CD14-positive monocyte (primary cell): ENCODE results near the gene TBC1D32. TPM values are rescaled to one million over a fixed set of nuclear protein-coding genes. Genes with fewer than 3 reads are reported as not detected.

ENCODE experiments used
- DNase-seq, 3 donors: peaks; one replicate each; pipeline ENCODE4 v3.0.0-alpha.2; 2011 to 2022
- H2AFZ ChIP-seq: 2 replicates; pipeline ENCODE4 v1.6.0; 2012; ENCODE audit warnings: mild to moderate bottlenecking, low read depth, low read length, inconsistent platforms; ENCODE audit not compliant: insufficient read depth, poor library complexity, severe bottlenecking
- H3K27ac ChIP-seq, 2 donors: 1 replicate in 1 of 2; 2 replicates in 1 of 2; pipeline ENCODE4 v1.5.1; 2012 to 2013; ENCODE audit warnings: low read length in 2 of 2, control low read depth in 1 of 2, inconsistent platforms in 1 of 2, low read depth in 1 of 2, mild to moderate bottlenecking in 1 of 2
- H3K27me3 ChIP-seq, 2 donors: one replicate each; pipeline versions ENCODE4 v1.6.0 to v1.6.1; 2011 to 2013; ENCODE audit warnings: low read length in 2 of 2; ENCODE audit not compliant: control insufficient read depth in 2 of 2, insufficient read depth in 2 of 2
- H3K36me3 ChIP-seq, 2 donors: replicated peaks in 1 of 2; 1 replicate in 1 of 2; 2 replicates in 1 of 2; pipeline versions ENCODE4 v1.5.1 to v1.6.1; 2012 to 2013; ENCODE audit warnings: low read length in 2 of 2, control low read depth in 1 of 2, inconsistent platforms in 1 of 2, mild to moderate bottlenecking in 1 of 2; ENCODE audit not compliant: insufficient read depth in 2 of 2, control insufficient read depth in 1 of 2
- H3K4me1 ChIP-seq, 2 donors: 1 replicate in 1 of 2; 2 replicates in 1 of 2; pipeline versions ENCODE4 v1.5.1 to v1.6.1; 2012 to 2013; ENCODE audit warnings: low read length in 2 of 2, control low read depth in 1 of 2, inconsistent platforms in 1 of 2, mild to moderate bottlenecking in 1 of 2, moderate library complexity in 1 of 2; ENCODE audit not compliant: insufficient read depth in 2 of 2, control insufficient read depth in 1 of 2
- H3K4me2 ChIP-seq: replicated peaks from 2 replicates; pipeline ENCODE3; 2012; ENCODE audit warnings: low read length, moderate library complexity, mild to moderate bottlenecking; ENCODE audit not compliant: poor library complexity, severe bottlenecking; ENCODE audit errors: extremely low read depth
- H3K4me3 ChIP-seq, 3 experiments: fragments of 200-600 bp in 1 of 3; sonication (generic) in 1 of 3; replicated peaks in 1 of 3; 1 replicate in 2 of 3; 2 replicates in 1 of 3; pipeline ENCODE4 v1.5.1; 2011 to 2013; ENCODE audit warnings: low read length in 3 of 3, mild to moderate bottlenecking in 3 of 3, control low read depth in 2 of 3, low read depth in 2 of 3, inconsistent platforms in 1 of 3, moderate library complexity in 1 of 3
- H3K79me2 ChIP-seq: 2 replicates; pipeline ENCODE4 v1.6.0; 2012; ENCODE audit warnings: mild to moderate bottlenecking, control low read depth, inconsistent platforms, low read length, moderate library complexity; ENCODE audit not compliant: insufficient read depth
- H3K9ac ChIP-seq: 2 replicates; pipeline ENCODE4 v1.6.0; 2017; ENCODE audit warnings: low read length, mild to moderate bottlenecking; ENCODE audit not compliant: insufficient read depth, poor library complexity, severe bottlenecking
- H3K9me3 ChIP-seq, 2 donors: replicated peaks in 1 of 2; 1 replicate in 1 of 2; 2 replicates in 1 of 2; pipeline versions ENCODE4 v1.5.1 to v1.6.1; 2012 to 2013; ENCODE audit warnings: low read length in 2 of 2, control low read depth in 1 of 2; ENCODE audit not compliant: control insufficient read depth in 1 of 2, insufficient read depth in 1 of 2
- H4K20me1 ChIP-seq: 2 replicates; pipeline ENCODE4 v1.6.0; 2012; ENCODE audit warnings: mild to moderate bottlenecking, low read length, control low read depth, moderate library complexity; ENCODE audit not compliant: insufficient read depth
- H3K27ac Mint-ChIP-seq, 7 donors: one replicate each; pipeline ENCODE4 v1.8.0; 2020; ENCODE audit warnings: mild to moderate bottlenecking in 7 of 7, mixed read lengths in 7 of 7, moderate library complexity in 6 of 7, inconsistent platforms in 2 of 7
- H3K27me3 Mint-ChIP-seq, 3 donors: one replicate each; pipeline ENCODE4 v1.8.0; 2021 to 2022; ENCODE audit warnings: low read depth in 3 of 3, mild to moderate bottlenecking in 3 of 3, mixed read lengths in 3 of 3, moderate library complexity in 3 of 3, inconsistent platforms in 1 of 3
- H3K36me3 Mint-ChIP-seq, 2 donors: one replicate each; pipeline ENCODE4 v1.8.0; 2020; ENCODE audit warnings: mixed read lengths in 2 of 2, inconsistent platforms in 1 of 2, mild to moderate bottlenecking in 1 of 2
- H3K4me1 Mint-ChIP-seq: one replicate; pipeline ENCODE4 v1.8.0; 2020; ENCODE audit warnings: mild to moderate bottlenecking, mixed read lengths
- H3K4me3 Mint-ChIP-seq, 2 donors: one replicate each; pipeline ENCODE4 v1.8.0; 2020; ENCODE audit warnings: mild to moderate bottlenecking in 2 of 2, mixed read lengths in 2 of 2, moderate library complexity in 1 of 2
- H3K9me3 Mint-ChIP-seq, 7 donors: one replicate each; pipeline ENCODE4 v1.8.0; 2020 to 2022; ENCODE audit warnings: mixed read lengths in 7 of 7, mild to moderate bottlenecking in 6 of 7, moderate library complexity in 6 of 7, inconsistent platforms in 2 of 7
- WGBS: methylation state at CpG from one replicate; pipeline ENCODE4 v1.1.5; 2013; ENCODE audit warnings: missing lambda C conversion rate; ENCODE audit not compliant: insufficient coverage; 5-methylcytosine and 5-hydroxymethylcytosine counted together
- intact Hi-C, 2 donors: fragments of 100-400 bp; cut with micrococcal nuclease; formaldehyde crosslinking; loops; one replicate each; pipeline versions ENCODE4 v1.15.0 to v1.15.1; 2023
- polyA plus RNA-seq, 3 donors: library from polyadenylated mRNA; depleted of rRNA in 1 of 3; unstranded in 2 of 3; stranded (reverse) in 1 of 3; fragments of 300-500 nt in 2 of 3; fragments of >200 nt in 1 of 3; fragmentation: Illumina TruSeq in 2 of 3; gene quantifications; 1 replicate in 2 of 3; 2 replicates in 1 of 3; pipeline ENCODE4 v1.2.3, GENCODE V29; 2012 to 2021
- TF ChIP-seq, protein P1 (sequence below): fragments of 200-600 bp; IDR thresholded peaks from one replicate; pipeline ENCODE4 v1.8.0; 2022; ENCODE audit warnings: antibody characterized with exemption, mild to moderate bottlenecking

The TBC1D32 gene
- polyA plus RNA-seq, 3 donors = 0.23 to 0.64 TPM; not detected in 1

DNA sequence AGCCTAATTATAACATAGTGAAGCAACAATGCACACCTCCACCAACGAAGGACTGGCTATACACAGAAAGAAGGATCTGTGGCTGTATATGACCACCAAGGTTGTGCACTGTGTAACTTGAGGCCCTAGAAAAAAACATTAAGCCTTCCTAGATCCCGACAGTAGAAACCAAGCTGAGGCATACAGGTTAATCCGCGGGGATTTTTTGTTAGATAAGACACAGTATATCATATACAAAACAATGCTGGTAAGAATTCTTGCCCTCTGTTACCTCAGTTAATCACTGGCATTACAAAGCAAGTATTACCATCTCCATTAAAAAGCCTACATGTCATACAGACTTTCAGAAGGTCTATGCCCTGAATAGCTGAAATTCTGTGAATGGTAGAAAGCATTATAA is 228.8 kb downstream of the TBC1D32 start:
- no peaks in the 10 kb centered on the region for H3K4me1 Mint-ChIP-seq
- DNase-seq = no peak
- no peak overlapping the region for H3K4me3 ChIP-seq
- H3K36me3 Mint-ChIP-seq = no peaks in the 10 kb centered on the region
- no peak overlapping the region for H3K4me2 ChIP-seq
- no peaks in the 10 kb centered on the region for H3K27me3 Mint-ChIP-seq
- H3K27ac ChIP-seq = no peak overlapping the region
- H3K9me3 Mint-ChIP-seq = peaks cover 0 to 10% (median 2%) of the 10 kb centered on the region in 7 donors
- H3K79me2 ChIP-seq = no peaks in the 10 kb centered on the region
- no peaks in the 10 kb centered on the region for H3K9me3 ChIP-seq
- no peaks in the 10 kb centered on the region for H3K36me3 ChIP-seq
- H3K27ac Mint-ChIP-seq = no peak overlapping the region
- H3K9ac ChIP-seq = no peak overlapping the region
- TF ChIP-seq, protein P1, sequence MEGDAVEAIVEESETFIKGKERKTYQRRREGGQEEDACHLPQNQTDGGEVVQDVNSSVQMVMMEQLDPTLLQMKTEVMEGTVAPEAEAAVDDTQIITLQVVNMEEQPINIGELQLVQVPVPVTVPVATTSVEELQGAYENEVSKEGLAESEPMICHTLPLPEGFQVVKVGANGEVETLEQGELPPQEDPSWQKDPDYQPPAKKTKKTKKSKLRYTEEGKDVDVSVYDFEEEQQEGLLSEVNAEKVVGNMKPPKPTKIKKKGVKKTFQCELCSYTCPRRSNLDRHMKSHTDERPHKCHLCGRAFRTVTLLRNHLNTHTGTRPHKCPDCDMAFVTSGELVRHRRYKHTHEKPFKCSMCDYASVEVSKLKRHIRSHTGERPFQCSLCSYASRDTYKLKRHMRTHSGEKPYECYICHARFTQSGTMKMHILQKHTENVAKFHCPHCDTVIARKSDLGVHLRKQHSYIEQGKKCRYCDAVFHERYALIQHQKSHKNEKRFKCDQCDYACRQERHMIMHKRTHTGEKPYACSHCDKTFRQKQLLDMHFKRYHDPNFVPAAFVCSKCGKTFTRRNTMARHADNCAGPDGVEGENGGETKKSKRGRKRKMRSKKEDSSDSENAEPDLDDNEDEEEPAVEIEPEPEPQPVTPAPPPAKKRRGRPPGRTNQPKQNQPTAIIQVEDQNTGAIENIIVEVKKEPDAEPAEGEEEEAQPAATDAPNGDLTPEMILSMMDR = no peak
- no peak overlapping the region for H3K4me3 Mint-ChIP-seq
- no peaks in the 10 kb centered on the region for H3K4me1 ChIP-seq
- intact Hi-C loops = no loop called here
- no peak overlapping the region for H2AFZ ChIP-seq
- no CpG with 5 or more reads among the region's 4 CpGs for WGBS
- no peaks in the 10 kb centered on the region for H4K20me1 ChIP-seq
- no peaks in the 10 kb centered on the region for H3K27me3 ChIP-seq

DNA sequence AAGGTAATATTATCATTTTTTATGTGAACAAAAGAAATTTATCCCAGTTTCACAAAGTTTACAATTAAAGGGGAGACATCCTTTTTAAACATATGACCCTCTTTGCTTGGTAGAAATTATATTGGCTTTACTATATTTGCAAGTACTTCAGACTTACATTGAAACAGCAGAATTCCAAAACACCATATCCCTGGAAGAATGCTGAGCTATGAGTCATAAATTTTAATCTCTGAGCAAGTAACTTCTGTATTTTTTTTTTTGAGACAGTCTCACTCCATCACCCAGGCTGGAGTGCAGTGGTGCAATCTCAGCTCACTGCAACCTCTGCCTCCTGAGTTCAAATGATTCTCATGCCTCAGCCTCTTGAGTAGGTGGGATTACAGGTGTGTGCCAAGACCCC is 240.4 kb downstream of the TBC1D32 start:
- no peak for DNase-seq
- Mint-ChIP-seq H3K9me3 (peaks cover 0 to 2% (median 2%) of the 10 kb centered on the region in 7 donors), H3K4me3 (no peak overlapping the region), H3K27ac (no peak overlapping the region), H3K27me3 (no peaks in the 10 kb centered on the region), H3K4me1 (no peaks in the 10 kb centered on the region), H3K36me3 (no peaks in the 10 kb centered on the region)
- Histone ChIP-seq H3K4me2 (no peak overlapping the region), H3K27me3 (no peaks in the 10 kb centered on the region), H3K36me3 (no peaks in the 10 kb centered on the region), H3K9me3 (no peaks in the 10 kb centered on the region), H3K9ac (no peak overlapping the region), H3K4me1 (no peaks in the 10 kb centered on the region), H4K20me1 (no peaks in the 10 kb centered on the region), H2AFZ (no peak overlapping the region), H3K27ac (no peak overlapping the region), H3K79me2 (no peaks in the 10 kb centered on the region), H3K4me3 (no peak overlapping the region)
- intact Hi-C loops = no loop called here
- TF ChIP-seq, protein P1 = no peak
